SK-N-SH (cell line): ENCODE measurements around the gene KCNAB1. TPM values are rescaled to one million over a fixed set of nuclear protein-coding genes. Genes with fewer than 3 reads are reported as not detected.

Experiments used
- CTCF ChIA-PET: fragments of 300-600, 350-600 bp; formaldehyde crosslinking; extraction: SDS; loops from one replicate; lab custom pipeline; 2021; lab: Yijun Ruan, JAX
- POLR2A ChIA-PET: fragments of 350-600 bp; sonication (Branson Sonifier 250); formaldehyde crosslinking; extraction: SDS; loops from one replicate; lab custom pipeline; 2020; ENCODE audit warnings: antibody characterized with exemption, inconsistent platforms; lab: Yijun Ruan, JAX
- DNase-seq: peaks from one replicate; pipeline ENCODE4 v3.0.0; 2012
- H2AFZ ChIP-seq: fragments of 200-600 bp; sonication (generic); 2 replicates; pipeline ENCODE4 v1.8.1; 2016; ENCODE audit warnings: antibody characterized with exemption, mild to moderate bottlenecking, low read depth
- H3F3A ChIP-seq: fragments of 200-600 bp; sonication (generic); replicated peaks from 2 replicates; pipeline ENCODE3; 2016; ENCODE audit warnings: antibody characterized with exemption, mild to moderate bottlenecking; ENCODE audit not compliant: insufficient read depth
- H3K27ac ChIP-seq, 2 experiments: fragments of 200-500 bp in 1 of 2; fragments of 200-600 bp in 1 of 2; sonication (Bioruptor generic) in 1 of 2; sonication (generic), shearing (Covaris generic) in 1 of 2; 2 replicates each; pipeline versions ENCODE4 v1.5.1 to v1.6.1; 2014 to 2016; ENCODE audit warnings: low read depth in 2 of 2, inconsistent platforms in 1 of 2, low read length in 1 of 2, mild to moderate bottlenecking in 1 of 2, mixed read lengths in 1 of 2
- H3K27me3 ChIP-seq: fragments of 200-600 bp; sonication (generic), shearing (Covaris generic); 2 replicates; pipeline ENCODE4 v1.6.1; 2016; ENCODE audit warnings: mixed run types; ENCODE audit not compliant: insufficient read depth
- H3K36me3 ChIP-seq, 2 experiments: fragments of 200-500 bp in 1 of 2; fragments of 200-600 bp in 1 of 2; sonication (Bioruptor generic) in 1 of 2; sonication (generic) in 1 of 2; replicated peaks in 1 of 2; 2 replicates each; pipeline versions ENCODE3 to v1.5.1; 2014 to 2016; ENCODE audit warnings: low read length in 1 of 2, mild to moderate bottlenecking in 1 of 2; ENCODE audit not compliant: insufficient read depth in 2 of 2, control insufficient read depth in 1 of 2
- H3K4me1 ChIP-seq, 2 experiments: fragments of 200-500 bp in 1 of 2; fragments of 200-600 bp in 1 of 2; sonication (Bioruptor generic) in 1 of 2; sonication (generic), shearing (Covaris generic) in 1 of 2; 2 replicates each; pipeline versions ENCODE4 v1.5.1 to v1.6.1; 2014 to 2016; ENCODE audit warnings: low read depth in 1 of 2, low read length in 1 of 2, mixed run types in 1 of 2; ENCODE audit not compliant: insufficient read depth in 2 of 2, control insufficient read depth in 1 of 2
- H3K4me2 ChIP-seq: fragments of 200-600 bp; sonication (generic), shearing (Covaris generic); 2 replicates; pipeline ENCODE4 v1.6.1; 2017; ENCODE audit warnings: mixed run types
- H3K4me3 ChIP-seq, 2 experiments: fragments of 200-500 bp in 1 of 2; fragments of 200-600 bp in 1 of 2; sonication (Bioruptor generic) in 1 of 2; sonication (generic), shearing (Covaris generic) in 1 of 2; 2 replicates each; pipeline versions ENCODE4 v1.5.1 to v1.8.1; 2014 to 2016; ENCODE audit warnings: low read depth in 2 of 2, inconsistent platforms in 1 of 2, low read length in 1 of 2, mild to moderate bottlenecking in 1 of 2, mixed read lengths in 1 of 2, moderate library complexity in 1 of 2
- H3K79me2 ChIP-seq: fragments of 200-600 bp; sonication (generic); 2 replicates; pipeline ENCODE4 v1.8.1; 2017; ENCODE audit warnings: mild to moderate bottlenecking; ENCODE audit not compliant: insufficient read depth
- H3K9ac ChIP-seq: fragments of 200-600 bp; sonication (generic); 2 replicates; pipeline ENCODE4 v1.6.1; 2017; ENCODE audit warnings: mixed run types
- H3K9me2 ChIP-seq: fragments of 200-600 bp; sonication (generic); 2 replicates; pipeline ENCODE4 v1.6.1; 2017; ENCODE audit warnings: mixed run types
- H3K9me3 ChIP-seq: fragments of 200-600 bp; sonication (generic); 2 replicates; pipeline ENCODE4 v1.6.1; 2017; ENCODE audit warnings: mixed run types, mild to moderate bottlenecking, moderate library complexity
- H4K20me1 ChIP-seq: fragments of 200-600 bp; sonication (generic); 2 replicates; pipeline ENCODE4 v1.6.1; 2017; ENCODE audit warnings: mild to moderate bottlenecking, mixed run types; ENCODE audit not compliant: insufficient read depth
- CHD2 ChIP-seq: fragments of 150-350 bp; IDR thresholded peaks from 2 replicates; pipeline ENCODE4 v1.6.1; 2018; ENCODE audit warnings: low read length; ENCODE audit not compliant: partially characterized antibody
- EZH2phosphoT487 ChIP-seq: fragments of 200-600 bp; sonication (generic); IDR thresholded peaks from 2 replicates; pipeline ENCODE4 v1.6.1; 2017; ENCODE audit warnings: low read depth, mixed run types, mild to moderate bottlenecking, antibody characterized with exemption, moderate library complexity, borderline replicate concordance
- FOSL2 ChIP-seq: IDR thresholded peaks from 2 replicates; pipeline ENCODE4 v1.4.0; 2012; ENCODE audit warnings: low read depth, mild to moderate bottlenecking, moderate library complexity, borderline replicate concordance
- FOXJ3 ChIP-seq: sonication (generic); formaldehyde crosslinking; IDR thresholded peaks from 2 replicates; pipeline ENCODE4 v1.5.1; 2020; ENCODE audit warnings: mild to moderate bottlenecking, missing genetic modification reagents
- FOXM1 ChIP-seq: IDR thresholded peaks from 2 replicates; pipeline ENCODE4 v1.4.0; 2012; ENCODE audit warnings: low read depth, mild to moderate bottlenecking
- GATA2 ChIP-seq: sonication (generic); formaldehyde crosslinking; IDR thresholded peaks from 2 replicates; pipeline ENCODE4 v1.5.0; 2020; ENCODE audit warnings: mild to moderate bottlenecking, missing genetic modification reagents
- NFIC ChIP-seq: IDR thresholded peaks from 2 replicates; pipeline ENCODE4 v1.4.0; 2012; ENCODE audit warnings: borderline replicate concordance
- NRF1 ChIP-seq: IDR thresholded peaks from 2 replicates; pipeline ENCODE4 v1.6.1; 2012; ENCODE audit warnings: low read depth, mild to moderate bottlenecking, low read length
- POLR2AphosphoS5 ChIP-seq: IDR thresholded peaks from 2 replicates; pipeline ENCODE4 v1.6.1; 2012; ENCODE audit warnings: low read depth, low read length
- RAD21 ChIP-seq: IDR thresholded peaks from 2 replicates; pipeline ENCODE4 v1.6.1; 2012; ENCODE audit warnings: mild to moderate bottlenecking, low read length
- SMC3 ChIP-seq: IDR thresholded peaks from 2 replicates; pipeline ENCODE4 v1.6.1; 2012; ENCODE audit warnings: low read depth, low read length, improper control_type of control experiment
- TAF1 ChIP-seq: IDR thresholded peaks from 2 replicates; pipeline ENCODE4 v1.6.1; 2012; ENCODE audit warnings: low read depth, mild to moderate bottlenecking, low read length, moderate library complexity, borderline replicate concordance
- TCF12 ChIP-seq: IDR thresholded peaks from 2 replicates; pipeline ENCODE4 v1.4.0; 2012
- TEAD4 ChIP-seq: IDR thresholded peaks from 2 replicates; pipeline ENCODE4 v1.4.0; 2012; ENCODE audit warnings: mild to moderate bottlenecking, borderline replicate concordance; ENCODE audit not compliant: insufficient read depth
- WGBS: methylation state at CpG from one replicate; pipeline ENCODE4 v1.1.6; 2017; ENCODE audit warnings: low lambda C conversion rate; 5-methylcytosine and 5-hydroxymethylcytosine counted together
- polyA plus RNA-seq, 3 experiments: library from polyadenylated mRNA; depleted of rRNA; stranded (reverse); fragments of >200 nt; gene quantifications; 2 replicates each; pipeline ENCODE4 v1.2.3, GENCODE V29; 2012
- TF ChIP-seq, protein P1 (sequence below): IDR thresholded peaks from 2 replicates; pipeline ENCODE4; 2012
- TF ChIP-seq, protein P2 (sequence below): IDR thresholded peaks from 2 replicates; pipeline ENCODE4 v1.4.0; 2012; ENCODE audit warnings: low read depth, borderline replicate concordance
- TF ChIP-seq, protein P3 (sequence below): IDR thresholded peaks from 2 replicates; pipeline ENCODE4 v1.4.0; 2012; ENCODE audit warnings: low read depth
- TF ChIP-seq, protein P4 (sequence below): fragments of 200-600 bp; sonication (generic); IDR thresholded peaks from 2 replicates; pipeline ENCODE4 v1.6.1; 2017; ENCODE audit warnings: antibody characterized with exemption, mild to moderate bottlenecking, moderate library complexity
- TF ChIP-seq, protein P5 (sequence below): IDR thresholded peaks from 2 replicates; pipeline ENCODE4 v1.6.1; 2012; ENCODE audit warnings: mild to moderate bottlenecking, low read depth, low read length, moderate library complexity

The KCNAB1 gene
- polyA plus RNA-seq, 1 of the 3 experiments (the other 2 are of a cell fraction), result 82.1 TPM

DNA sequence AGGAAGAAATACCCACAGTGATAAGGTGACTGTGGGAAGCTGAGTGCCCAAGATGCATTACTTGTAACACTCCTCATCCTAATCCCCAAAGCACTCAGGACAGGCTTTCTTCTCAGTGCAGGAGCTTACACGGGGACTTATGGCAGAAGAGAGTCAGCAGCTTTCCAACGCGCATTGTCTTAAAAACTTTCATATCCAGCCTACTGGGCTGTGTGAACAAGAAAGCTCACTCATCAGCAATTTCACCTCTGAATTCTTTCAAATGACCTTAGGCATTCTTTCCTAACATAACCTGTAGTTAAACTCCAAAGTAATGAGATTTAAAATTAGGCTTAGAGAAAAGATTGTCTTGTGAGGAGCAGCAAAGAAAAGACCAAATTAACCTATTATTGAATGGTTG, 132.3 kb downstream of the KCNAB1 start:
- Histone ChIP-seq H4K20me1 (no peaks in the 10 kb centered on the region), H3K4me2 (no peak overlapping the region), H3K9me3 (no peaks in the 10 kb centered on the region), H3F3A (no peaks in the 10 kb centered on the region), H3K9ac (no peak overlapping the region), H3K4me3 (no peak overlapping the region), H3K27ac (no peak overlapping the region), H3K4me1 (peaks cover 2 to 6% of the 10 kb centered on the region in 2 experiments; a peak in 1 of 4 replicates), H3K9me2 (no peaks in the 10 kb centered on the region), H2AFZ (no peak overlapping the region), H3K36me3 (no peaks in the 10 kb centered on the region), H3K27me3 (no peaks in the 10 kb centered on the region), H3K79me2 (no peaks in the 10 kb centered on the region)
- POLR2A ChIA-PET, result no interaction called here
- TF ChIP-seq EZH2phosphoT487 (no peak), CHD2 (no peak), NFIC (no peak), POLR2AphosphoS5 (no peak), FOSL2 (no peak), TEAD4 (no peak), FOXM1 (no peak), GATA2 (no peak), TCF12 (no peak), NRF1 (no peak), TAF1 (no peak), SMC3 (no peak), FOXJ3 (CRISPR knock-in tag) (no peak), RAD21 (no peak)
- TF ChIP-seq, protein P1, sequence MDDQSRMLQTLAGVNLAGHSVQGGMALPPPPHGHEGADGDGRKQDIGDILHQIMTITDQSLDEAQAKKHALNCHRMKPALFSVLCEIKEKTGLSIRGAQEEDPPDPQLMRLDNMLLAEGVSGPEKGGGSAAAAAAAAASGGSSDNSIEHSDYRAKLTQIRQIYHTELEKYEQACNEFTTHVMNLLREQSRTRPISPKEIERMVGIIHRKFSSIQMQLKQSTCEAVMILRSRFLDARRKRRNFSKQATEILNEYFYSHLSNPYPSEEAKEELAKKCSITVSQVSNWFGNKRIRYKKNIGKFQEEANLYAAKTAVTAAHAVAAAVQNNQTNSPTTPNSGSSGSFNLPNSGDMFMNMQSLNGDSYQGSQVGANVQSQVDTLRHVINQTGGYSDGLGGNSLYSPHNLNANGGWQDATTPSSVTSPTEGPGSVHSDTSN, result no peak
- TF ChIP-seq, protein P2, sequence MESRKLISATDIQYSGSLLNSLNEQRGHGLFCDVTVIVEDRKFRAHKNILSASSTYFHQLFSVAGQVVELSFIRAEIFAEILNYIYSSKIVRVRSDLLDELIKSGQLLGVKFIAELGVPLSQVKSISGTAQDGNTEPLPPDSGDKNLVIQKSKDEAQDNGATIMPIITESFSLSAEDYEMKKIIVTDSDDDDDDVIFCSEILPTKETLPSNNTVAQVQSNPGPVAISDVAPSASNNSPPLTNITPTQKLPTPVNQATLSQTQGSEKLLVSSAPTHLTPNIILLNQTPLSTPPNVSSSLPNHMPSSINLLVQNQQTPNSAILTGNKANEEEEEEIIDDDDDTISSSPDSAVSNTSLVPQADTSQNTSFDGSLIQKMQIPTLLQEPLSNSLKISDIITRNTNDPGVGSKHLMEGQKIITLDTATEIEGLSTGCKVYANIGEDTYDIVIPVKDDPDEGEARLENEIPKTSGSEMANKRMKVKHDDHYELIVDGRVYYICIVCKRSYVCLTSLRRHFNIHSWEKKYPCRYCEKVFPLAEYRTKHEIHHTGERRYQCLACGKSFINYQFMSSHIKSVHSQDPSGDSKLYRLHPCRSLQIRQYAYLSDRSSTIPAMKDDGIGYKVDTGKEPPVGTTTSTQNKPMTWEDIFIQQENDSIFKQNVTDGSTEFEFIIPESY, result no peak
- TF ChIP-seq, protein P3, sequence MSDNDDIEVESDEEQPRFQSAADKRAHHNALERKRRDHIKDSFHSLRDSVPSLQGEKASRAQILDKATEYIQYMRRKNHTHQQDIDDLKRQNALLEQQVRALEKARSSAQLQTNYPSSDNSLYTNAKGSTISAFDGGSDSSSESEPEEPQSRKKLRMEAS, result no peak
- TF ChIP-seq, protein P4, sequence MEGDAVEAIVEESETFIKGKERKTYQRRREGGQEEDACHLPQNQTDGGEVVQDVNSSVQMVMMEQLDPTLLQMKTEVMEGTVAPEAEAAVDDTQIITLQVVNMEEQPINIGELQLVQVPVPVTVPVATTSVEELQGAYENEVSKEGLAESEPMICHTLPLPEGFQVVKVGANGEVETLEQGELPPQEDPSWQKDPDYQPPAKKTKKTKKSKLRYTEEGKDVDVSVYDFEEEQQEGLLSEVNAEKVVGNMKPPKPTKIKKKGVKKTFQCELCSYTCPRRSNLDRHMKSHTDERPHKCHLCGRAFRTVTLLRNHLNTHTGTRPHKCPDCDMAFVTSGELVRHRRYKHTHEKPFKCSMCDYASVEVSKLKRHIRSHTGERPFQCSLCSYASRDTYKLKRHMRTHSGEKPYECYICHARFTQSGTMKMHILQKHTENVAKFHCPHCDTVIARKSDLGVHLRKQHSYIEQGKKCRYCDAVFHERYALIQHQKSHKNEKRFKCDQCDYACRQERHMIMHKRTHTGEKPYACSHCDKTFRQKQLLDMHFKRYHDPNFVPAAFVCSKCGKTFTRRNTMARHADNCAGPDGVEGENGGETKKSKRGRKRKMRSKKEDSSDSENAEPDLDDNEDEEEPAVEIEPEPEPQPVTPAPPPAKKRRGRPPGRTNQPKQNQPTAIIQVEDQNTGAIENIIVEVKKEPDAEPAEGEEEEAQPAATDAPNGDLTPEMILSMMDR, result no peak
- TF ChIP-seq, protein P5, sequence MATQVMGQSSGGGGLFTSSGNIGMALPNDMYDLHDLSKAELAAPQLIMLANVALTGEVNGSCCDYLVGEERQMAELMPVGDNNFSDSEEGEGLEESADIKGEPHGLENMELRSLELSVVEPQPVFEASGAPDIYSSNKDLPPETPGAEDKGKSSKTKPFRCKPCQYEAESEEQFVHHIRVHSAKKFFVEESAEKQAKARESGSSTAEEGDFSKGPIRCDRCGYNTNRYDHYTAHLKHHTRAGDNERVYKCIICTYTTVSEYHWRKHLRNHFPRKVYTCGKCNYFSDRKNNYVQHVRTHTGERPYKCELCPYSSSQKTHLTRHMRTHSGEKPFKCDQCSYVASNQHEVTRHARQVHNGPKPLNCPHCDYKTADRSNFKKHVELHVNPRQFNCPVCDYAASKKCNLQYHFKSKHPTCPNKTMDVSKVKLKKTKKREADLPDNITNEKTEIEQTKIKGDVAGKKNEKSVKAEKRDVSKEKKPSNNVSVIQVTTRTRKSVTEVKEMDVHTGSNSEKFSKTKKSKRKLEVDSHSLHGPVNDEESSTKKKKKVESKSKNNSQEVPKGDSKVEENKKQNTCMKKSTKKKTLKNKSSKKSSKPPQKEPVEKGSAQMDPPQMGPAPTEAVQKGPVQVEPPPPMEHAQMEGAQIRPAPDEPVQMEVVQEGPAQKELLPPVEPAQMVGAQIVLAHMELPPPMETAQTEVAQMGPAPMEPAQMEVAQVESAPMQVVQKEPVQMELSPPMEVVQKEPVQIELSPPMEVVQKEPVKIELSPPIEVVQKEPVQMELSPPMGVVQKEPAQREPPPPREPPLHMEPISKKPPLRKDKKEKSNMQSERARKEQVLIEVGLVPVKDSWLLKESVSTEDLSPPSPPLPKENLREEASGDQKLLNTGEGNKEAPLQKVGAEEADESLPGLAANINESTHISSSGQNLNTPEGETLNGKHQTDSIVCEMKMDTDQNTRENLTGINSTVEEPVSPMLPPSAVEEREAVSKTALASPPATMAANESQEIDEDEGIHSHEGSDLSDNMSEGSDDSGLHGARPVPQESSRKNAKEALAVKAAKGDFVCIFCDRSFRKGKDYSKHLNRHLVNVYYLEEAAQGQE, result no peak
- no peak for DNase-seq
- WGBS, result 100% methylated on average over 3 of the region's 3 CpGs
- CTCF ChIA-PET, result interaction anchor here (0.6 kb wide), 1 partner anchor 100 kb away, joined by 4 read pairs; no protein-coding TSS in a partner anchor
